ENCODE results near the gene MYOCD.

MYOCD gene

DNA sequence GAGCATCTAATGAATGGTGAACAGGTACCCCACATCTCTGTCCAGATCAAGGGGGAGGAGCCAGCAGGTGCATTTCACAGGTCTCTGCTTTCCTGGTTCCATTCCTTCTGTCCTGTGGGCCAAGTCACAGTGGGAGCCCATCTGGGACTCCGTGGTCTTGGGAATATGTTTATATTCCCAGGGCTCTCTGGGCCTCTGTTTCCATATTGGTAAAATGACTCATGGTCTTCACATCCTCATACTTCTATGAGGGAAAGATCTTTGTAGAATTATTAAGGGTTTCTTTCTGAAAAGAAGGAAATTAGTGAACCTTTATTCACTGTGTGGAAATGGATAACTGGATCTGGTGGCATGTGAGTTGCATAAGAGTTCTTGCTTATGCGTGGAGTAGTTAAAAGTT lies 6.2 kb downstream of the MYOCD start:
- no peaks in the 10 kb centered on the region for H3K9me2 ChIP-seq (replicated peaks; ENCODE audit: low read depth, low read length)
- no peaks in the 10 kb centered on the region for H3K4me1 ChIP-seq (ENCODE audit: insufficient read depth, low read length, poor library complexity, severe bottlenecking)
- no peaks in the 10 kb centered on the region for H4K20me1 ChIP-seq (ENCODE audit: insufficient read depth, low read length, poor library complexity, severe bottlenecking)
- no peak overlapping the region for H3K9ac ChIP-seq (ENCODE audit: low read depth, low read length, poor library complexity, severe bottlenecking)
- no peaks in the 10 kb centered on the region for H3K27me3 ChIP-seq (ENCODE audit: insufficient read depth, low read length, poor library complexity, severe bottlenecking)
- H3K79me2 ChIP-seq (ENCODE audit: insufficient read depth, low read length), result no peaks in the 10 kb centered on the region
- no peak overlapping the region for H3K4me3 ChIP-seq (ENCODE audit: low read length, poor library complexity, severe bottlenecking)
- H3F3A ChIP-seq (ENCODE audit: low read depth), result no peaks in the 10 kb centered on the region
- H2AFZ ChIP-seq (ENCODE audit: low read length), result no peak overlapping the region
- H3K36me3 ChIP-seq (ENCODE audit: insufficient read depth, low read length), result no peaks in the 10 kb centered on the region
- no peak for TF ChIP-seq EZH2phosphoT487 (IDR thresholded peaks at IDR 0.05; ENCODE audit: borderline replicate concordance)
- TF ChIP-seq, protein P1, sequence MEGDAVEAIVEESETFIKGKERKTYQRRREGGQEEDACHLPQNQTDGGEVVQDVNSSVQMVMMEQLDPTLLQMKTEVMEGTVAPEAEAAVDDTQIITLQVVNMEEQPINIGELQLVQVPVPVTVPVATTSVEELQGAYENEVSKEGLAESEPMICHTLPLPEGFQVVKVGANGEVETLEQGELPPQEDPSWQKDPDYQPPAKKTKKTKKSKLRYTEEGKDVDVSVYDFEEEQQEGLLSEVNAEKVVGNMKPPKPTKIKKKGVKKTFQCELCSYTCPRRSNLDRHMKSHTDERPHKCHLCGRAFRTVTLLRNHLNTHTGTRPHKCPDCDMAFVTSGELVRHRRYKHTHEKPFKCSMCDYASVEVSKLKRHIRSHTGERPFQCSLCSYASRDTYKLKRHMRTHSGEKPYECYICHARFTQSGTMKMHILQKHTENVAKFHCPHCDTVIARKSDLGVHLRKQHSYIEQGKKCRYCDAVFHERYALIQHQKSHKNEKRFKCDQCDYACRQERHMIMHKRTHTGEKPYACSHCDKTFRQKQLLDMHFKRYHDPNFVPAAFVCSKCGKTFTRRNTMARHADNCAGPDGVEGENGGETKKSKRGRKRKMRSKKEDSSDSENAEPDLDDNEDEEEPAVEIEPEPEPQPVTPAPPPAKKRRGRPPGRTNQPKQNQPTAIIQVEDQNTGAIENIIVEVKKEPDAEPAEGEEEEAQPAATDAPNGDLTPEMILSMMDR (conservative IDR thresholded peaks at IDR 0.05; ENCODE audit: low read length), result no peak
- H3K9me3 ChIP-seq (ENCODE audit: insufficient read depth, low read depth, low read length), result no peaks in the 10 kb centered on the region; the same call in 1 of the 2 replicates
- no peak overlapping the region for H3K4me2 ChIP-seq (ENCODE audit: low read depth, low read length, poor library complexity, severe bottlenecking)

DNA sequence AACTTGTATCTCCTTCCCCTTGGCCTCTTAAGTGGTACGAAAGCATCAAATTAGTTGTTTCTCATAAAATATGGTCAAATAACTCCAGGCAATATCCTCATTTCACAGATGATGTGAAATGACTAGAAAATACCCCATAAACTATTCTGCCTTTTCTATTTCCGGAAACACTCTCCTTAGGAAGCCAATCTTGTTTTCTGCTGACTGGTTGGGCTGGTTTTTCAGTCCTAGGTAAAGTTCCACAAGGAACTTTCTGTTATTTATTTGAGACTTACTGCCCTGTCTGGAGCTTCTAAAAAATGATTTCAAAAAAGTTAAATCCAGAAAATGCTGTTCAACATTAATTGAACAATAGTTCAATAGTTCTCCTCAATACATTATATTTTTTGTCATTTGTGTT lies 7.3 kb downstream of the MYOCD start:
- Histone ChIP-seq H3K4me1 (ENCODE audit: insufficient read depth, low read length, poor library complexity, severe bottlenecking) (no peaks in the 10 kb centered on the region), H3K4me2 (ENCODE audit: low read depth, low read length, poor library complexity, severe bottlenecking) (no peak overlapping the region), H3K4me3 (ENCODE audit: low read length, poor library complexity, severe bottlenecking) (no peak overlapping the region), H3K9me3 (ENCODE audit: insufficient read depth, low read depth, low read length) (no peaks in the 10 kb centered on the region; the same call in 1 of the 2 replicates), H3F3A (ENCODE audit: low read depth) (no peaks in the 10 kb centered on the region), H3K36me3 (ENCODE audit: insufficient read depth, low read length) (no peaks in the 10 kb centered on the region), H4K20me1 (ENCODE audit: insufficient read depth, low read length, poor library complexity, severe bottlenecking) (no peaks in the 10 kb centered on the region), H3K79me2 (ENCODE audit: insufficient read depth, low read length) (no peaks in the 10 kb centered on the region), H2AFZ (ENCODE audit: low read length) (no peak overlapping the region), H3K27me3 (ENCODE audit: insufficient read depth, low read length, poor library complexity, severe bottlenecking) (no peaks in the 10 kb centered on the region), H3K9ac (ENCODE audit: low read depth, low read length, poor library complexity, severe bottlenecking) (no peak overlapping the region), H3K9me2 (replicated peaks; ENCODE audit: low read depth, low read length) (no peaks in the 10 kb centered on the region)
- no peak for TF ChIP-seq EZH2phosphoT487 (IDR thresholded peaks at IDR 0.05; ENCODE audit: borderline replicate concordance)
- TF ChIP-seq, protein P1 (conservative IDR thresholded peaks at IDR 0.05; ENCODE audit: low read length), result no peak

DNA sequence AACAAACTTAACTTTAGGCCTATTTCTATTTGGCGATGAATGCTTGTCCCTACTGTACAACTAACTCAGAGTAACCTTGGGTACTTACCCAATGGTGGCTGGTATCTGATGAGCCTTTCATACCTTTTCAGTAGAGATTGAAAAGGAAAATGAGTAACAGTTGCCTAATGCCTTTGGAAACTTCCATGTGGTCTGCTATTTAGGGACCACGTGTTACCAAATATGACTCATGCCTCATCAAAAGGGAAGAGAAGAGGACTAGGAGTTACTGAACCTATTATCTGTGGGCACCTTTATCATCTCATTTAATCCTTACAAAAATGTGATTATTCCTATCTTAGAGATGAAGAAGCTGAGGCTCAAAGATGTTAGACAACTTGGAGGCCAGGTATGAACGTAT lies 8.1 kb downstream of the MYOCD start:
- Histone ChIP-seq H3K9ac (ENCODE audit: low read depth, low read length, poor library complexity, severe bottlenecking) (no peak overlapping the region), H2AFZ (ENCODE audit: low read length) (no peak overlapping the region), H4K20me1 (ENCODE audit: insufficient read depth, low read length, poor library complexity, severe bottlenecking) (no peaks in the 10 kb centered on the region), H3K4me1 (ENCODE audit: insufficient read depth, low read length, poor library complexity, severe bottlenecking) (no peaks in the 10 kb centered on the region), H3K4me3 (ENCODE audit: low read length, poor library complexity, severe bottlenecking) (no peak overlapping the region), H3K4me2 (ENCODE audit: low read depth, low read length, poor library complexity, severe bottlenecking) (no peak overlapping the region), H3K27me3 (ENCODE audit: insufficient read depth, low read length, poor library complexity, severe bottlenecking) (no peaks in the 10 kb centered on the region), H3K9me3 (ENCODE audit: insufficient read depth, low read depth, low read length) (no peaks in the 10 kb centered on the region; the same call in 1 of the 2 replicates), H3K9me2 (replicated peaks; ENCODE audit: low read depth, low read length) (no peaks in the 10 kb centered on the region), H3K36me3 (ENCODE audit: insufficient read depth, low read length) (no peaks in the 10 kb centered on the region), H3K79me2 (ENCODE audit: insufficient read depth, low read length) (no peaks in the 10 kb centered on the region), H3F3A (ENCODE audit: low read depth) (no peaks in the 10 kb centered on the region)
- no peak for TF ChIP-seq EZH2phosphoT487 (IDR thresholded peaks at IDR 0.05; ENCODE audit: borderline replicate concordance)
- TF ChIP-seq, protein P1 (conservative IDR thresholded peaks at IDR 0.05; ENCODE audit: low read length), result no peak
